SKM-1 (cell line): ENCODE results near the gene ADAMTS9.

Source experiments
- DNase-seq: peaks from one replicate; lab custom pipeline; 2025; ENCODE audit not compliant: unreplicated experiment; lab: John Stamatoyannopoulos, UW

The ADAMTS9 gene, protein sequence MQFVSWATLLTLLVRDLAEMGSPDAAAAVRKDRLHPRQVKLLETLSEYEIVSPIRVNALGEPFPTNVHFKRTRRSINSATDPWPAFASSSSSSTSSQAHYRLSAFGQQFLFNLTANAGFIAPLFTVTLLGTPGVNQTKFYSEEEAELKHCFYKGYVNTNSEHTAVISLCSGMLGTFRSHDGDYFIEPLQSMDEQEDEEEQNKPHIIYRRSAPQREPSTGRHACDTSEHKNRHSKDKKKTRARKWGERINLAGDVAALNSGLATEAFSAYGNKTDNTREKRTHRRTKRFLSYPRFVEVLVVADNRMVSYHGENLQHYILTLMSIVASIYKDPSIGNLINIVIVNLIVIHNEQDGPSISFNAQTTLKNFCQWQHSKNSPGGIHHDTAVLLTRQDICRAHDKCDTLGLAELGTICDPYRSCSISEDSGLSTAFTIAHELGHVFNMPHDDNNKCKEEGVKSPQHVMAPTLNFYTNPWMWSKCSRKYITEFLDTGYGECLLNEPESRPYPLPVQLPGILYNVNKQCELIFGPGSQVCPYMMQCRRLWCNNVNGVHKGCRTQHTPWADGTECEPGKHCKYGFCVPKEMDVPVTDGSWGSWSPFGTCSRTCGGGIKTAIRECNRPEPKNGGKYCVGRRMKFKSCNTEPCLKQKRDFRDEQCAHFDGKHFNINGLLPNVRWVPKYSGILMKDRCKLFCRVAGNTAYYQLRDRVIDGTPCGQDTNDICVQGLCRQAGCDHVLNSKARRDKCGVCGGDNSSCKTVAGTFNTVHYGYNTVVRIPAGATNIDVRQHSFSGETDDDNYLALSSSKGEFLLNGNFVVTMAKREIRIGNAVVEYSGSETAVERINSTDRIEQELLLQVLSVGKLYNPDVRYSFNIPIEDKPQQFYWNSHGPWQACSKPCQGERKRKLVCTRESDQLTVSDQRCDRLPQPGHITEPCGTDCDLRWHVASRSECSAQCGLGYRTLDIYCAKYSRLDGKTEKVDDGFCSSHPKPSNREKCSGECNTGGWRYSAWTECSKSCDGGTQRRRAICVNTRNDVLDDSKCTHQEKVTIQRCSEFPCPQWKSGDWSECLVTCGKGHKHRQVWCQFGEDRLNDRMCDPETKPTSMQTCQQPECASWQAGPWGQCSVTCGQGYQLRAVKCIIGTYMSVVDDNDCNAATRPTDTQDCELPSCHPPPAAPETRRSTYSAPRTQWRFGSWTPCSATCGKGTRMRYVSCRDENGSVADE (N-terminal part only)

DNA sequence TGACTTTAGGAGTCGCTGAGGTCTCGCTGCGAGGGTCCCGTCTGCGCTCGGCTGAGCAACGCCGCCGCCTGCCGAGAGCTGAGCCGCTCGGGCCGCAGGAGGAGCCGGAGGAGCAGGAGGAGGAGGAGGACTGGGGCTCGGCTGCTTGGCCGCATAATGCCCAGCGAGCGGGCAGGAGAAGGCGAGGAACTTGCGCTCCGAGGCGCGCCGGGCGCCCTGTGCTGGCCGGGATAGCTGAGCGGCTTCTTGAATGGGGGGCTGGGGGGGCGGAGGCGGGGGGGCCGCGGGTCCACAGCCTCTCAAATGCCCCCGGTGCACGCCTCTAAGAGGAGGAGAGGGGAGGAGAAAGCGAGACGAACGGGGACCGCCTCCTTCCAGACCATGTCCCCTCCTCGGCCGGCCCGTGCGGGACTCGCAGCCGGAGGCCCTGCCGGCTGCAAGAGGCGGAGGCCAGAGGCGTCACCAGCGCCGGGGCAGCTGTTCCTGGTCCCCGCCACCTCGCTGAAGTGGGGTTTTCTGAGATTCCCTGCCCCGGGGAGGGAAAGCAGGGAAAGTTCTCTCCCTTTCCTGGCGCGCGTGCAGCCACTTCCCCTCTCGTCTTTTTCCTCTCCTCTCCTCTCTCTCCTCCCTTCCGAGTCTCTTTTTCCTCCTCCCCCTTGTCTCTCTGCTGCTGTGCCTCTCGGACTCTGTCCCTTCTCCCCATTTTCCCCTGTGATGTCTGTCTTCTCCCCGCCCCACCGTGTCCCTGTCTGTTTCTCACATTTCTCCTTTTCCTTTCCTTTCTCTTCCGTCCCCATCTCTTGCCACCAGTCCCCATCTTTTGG, at the start of gene ADAMTS9:
ADAMTS9 (minus strand) TSS at position 220 of the 824 bp plus-strand sequence. CDS start 343 bp downstream, outside the sequence.
- no peak for DNase-seq

- no peak for DNase-seq
These were observed 44.8 kb upstream of the ADAMTS9 start for GRCh38 chr3:64732576-64732975.

DNA sequence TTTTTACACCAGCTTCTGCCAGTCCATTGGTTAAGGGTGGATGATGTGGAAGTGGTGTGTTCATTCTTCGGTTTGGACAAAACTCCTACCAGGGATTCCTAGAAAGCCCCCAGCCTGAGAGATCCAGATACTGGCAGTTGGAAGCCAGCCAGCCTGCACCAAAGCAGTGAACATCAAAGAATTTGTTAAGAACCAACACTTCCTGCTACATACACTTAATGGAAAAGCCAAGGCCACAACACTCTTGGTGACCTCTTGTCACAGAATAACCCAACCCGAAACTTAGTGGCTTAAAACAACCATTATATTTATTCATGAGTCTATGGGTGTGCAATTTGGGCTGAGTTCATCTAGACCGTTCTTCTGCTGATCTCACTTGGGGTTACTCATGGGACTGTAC, 42.9 kb upstream of the ADAMTS9 start:
- no peak for DNase-seq

DNA sequence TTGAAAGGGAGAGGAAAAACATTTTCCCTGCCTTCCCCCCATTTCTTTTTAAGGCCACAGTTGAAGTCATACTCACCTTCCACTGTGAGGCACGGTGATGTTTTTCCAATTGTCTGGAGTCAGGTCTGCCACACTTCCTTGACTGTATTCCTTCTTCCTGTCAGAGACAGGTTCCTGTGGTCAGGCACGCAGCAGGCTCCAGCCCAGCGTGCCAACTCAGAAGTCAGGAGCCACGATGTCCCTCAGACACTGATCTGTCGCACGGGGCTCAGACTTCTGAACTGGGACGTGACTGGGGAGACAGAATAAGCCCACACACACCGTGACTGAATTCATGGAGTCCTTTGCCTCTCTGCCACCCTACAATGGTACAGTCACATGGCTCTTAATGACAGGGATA, 41.2 kb upstream of the ADAMTS9 start:
- DNase-seq = no peak

- DNase-seq = no peak
These were observed 40.6 kb upstream of the ADAMTS9 start for GRCh38 chr3:64728428-64728827.

DNA sequence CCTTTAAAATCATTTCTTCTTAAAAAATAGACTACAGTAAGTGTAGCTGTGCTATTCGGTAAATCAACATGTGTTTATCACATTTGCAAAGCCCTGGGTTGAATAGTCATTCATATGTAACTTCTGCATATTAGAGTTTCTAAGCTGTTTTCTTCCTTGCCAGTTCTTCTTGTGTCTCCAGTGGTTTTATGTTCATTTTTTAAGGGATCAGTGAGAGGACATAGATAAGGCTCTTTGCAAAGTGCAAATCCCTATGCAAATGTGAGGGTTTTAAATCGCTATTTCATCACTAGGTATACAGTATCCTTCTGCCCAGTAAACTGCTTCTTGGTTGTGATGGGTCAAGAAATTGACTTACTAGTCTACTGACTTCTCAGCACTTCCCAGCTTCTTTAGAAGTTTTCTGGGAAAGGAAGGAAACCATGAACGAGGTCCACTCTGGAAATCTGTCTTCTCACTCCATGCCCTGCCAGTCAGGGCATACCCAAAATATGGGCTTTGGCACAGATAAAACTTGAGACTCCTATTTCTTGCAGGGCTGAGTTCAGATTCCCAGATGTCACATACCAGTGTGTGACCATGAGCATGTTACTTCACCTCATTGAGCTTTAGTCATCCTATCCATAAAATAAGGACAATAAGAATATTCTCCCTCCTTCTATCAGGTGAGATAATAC, 38.8 kb upstream of the ADAMTS9 start:
- no peak for DNase-seq

- no peak for DNase-seq
These were observed 31.2 kb upstream of the ADAMTS9 start for GRCh38 chr3:64718976-64719375.

- DNase-seq = no peak
These were observed 30.2 kb upstream of the ADAMTS9 start for GRCh38 chr3:64717872-64718613.

DNA sequence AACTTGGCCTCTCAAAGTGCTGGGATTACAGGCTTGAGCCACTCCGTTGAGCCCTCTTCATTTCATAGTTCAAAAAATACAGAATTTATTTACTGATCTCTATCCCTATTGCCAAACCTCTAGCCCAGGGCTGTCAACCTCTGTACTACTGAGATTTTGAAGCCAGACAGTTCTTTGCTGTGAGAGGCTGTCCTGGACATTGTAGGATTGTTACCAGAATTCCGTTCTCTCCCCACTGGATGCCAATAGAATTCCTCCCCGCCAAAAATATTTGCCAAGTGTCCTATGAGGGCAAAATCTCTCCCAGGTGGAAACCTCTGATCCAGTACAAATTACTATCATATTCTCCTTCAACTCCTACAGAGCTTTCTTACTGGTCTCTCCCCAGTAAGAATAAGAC, 29.6 kb upstream of the ADAMTS9 start:
- DNase-seq = no peak

GRCh38 chr3:64716110-64716710, 28.4 kb upstream of the ADAMTS9 start:
- DNase-seq = no peak

DNA sequence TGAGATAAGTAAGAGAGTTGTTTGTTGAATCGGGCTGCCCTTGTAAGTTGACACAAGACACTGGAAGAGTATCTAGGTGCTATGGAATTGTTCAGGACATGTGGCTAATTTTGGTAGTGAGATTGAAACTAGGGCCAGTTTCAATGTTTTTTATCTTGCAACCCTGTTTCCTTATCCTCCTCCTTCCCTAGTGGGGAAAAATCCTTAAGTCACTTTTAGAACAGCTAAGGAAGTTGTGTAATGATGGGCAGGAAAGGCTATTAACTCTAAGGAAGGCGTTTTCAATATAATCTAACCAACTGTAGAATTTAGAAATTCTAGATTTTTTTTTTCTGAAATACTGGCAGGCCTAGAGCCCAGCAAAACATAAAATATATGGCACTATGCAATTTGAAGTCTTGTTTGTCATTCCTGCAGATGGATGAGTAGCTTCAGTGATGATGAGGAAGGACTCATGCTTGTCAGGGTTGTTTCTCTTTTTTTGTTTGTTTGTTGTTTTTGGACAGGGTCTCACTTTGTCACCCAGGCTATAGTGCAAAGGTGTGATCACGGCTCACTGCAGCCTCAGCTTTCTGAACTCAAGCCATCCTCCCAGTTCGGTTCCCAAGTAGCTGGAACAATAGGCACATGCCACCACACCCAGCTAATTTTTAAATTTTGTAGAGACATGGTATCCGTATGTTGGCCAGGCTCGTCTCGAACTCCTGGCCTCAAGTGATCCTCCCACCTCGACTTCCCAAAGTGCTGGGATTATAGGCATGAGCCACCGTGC, 27.6 kb upstream of the ADAMTS9 start:
- no peak for DNase-seq

GRCh38 chr3:64708456-64708855, 20.7 kb upstream of the ADAMTS9 start:
- DNase-seq = no peak

DNA sequence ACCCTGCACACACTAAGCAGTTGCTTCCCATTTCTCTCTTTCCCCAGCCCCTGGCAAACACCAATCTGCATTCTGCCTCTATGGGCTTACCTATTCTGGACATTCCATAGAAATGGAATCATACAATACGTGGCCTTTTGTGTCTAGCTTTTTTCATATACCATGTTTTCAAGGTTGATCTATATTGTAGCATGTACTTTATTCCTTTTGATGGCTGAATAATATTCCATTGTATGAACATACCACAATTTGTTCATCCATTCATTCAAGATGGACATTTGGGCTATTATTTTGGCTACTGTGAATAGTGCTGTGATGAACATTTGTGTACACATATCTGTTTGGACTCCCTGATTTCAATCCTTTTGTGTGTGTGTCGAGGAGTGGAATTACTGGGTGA, 18.1 kb upstream of the ADAMTS9 start:
- DNase-seq = no peak

DNA sequence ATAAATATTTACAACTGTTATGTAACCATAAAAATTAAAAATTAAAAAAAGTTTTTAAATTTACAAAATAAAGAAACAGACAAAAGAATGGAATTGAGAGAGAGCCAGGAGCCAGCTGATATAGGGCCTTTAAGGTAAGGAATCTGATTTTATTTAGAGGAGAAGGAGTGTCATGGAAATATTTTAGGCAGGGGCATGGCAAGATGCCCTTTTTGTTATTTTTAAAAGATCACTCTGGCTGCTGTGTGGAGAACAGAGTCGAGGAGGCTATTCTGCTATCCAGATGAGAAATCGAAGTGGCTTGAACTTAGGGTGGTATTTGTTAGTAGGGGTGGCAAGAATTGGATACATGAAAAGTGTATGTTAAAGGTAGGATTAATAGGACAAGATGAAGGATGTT, 9.1 kb upstream of the ADAMTS9 start:
- DNase-seq = no peak

GRCh38 chr3:64694114-64694513, 6.3 kb upstream of the ADAMTS9 start:
- no peak for DNase-seq

DNA sequence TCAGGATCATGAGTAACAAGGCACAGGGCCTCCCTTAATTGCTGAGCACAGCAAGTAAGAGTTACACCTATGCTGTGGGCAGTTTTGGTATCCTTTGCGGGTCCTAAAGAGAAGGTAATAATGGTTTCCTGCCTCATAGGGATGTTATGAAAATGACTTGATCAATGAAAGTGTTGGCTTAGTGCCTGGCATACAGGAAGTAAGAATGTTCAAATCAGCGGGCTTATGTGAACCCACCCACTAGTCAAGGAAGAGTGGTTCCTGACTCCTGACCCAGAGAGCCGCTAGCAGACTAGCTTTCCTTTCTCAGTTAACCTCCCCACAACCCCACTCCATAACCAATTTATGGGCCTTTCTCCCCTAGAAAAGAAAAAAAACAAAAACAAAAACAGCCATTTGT, 5.2 kb upstream of the ADAMTS9 start:
- DNase-seq = no peak

DNA sequence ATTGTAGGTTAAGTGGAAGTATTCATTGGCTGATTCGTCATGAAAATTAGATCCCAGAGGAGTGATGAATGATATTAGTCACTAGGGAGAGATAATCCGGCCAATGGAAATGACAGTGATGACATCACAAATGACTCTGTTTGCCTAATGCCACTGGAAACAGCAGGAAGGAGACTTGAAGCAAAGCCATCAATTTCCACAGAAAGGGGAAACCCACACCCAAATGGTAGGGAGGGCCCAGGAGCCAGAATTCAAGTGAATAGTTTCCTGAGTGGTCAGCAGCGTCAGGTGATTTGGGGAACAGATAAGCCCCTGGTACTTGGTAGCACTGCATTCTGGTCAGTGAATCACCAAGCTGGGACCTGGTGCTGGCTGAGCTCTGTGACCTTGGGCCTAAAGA, 3.3 kb upstream of the ADAMTS9 start:
- DNase-seq = no peak

GRCh38 chr3:64687086-64687780, 567 bp downstream of the ADAMTS9 start:
- no peak for DNase-seq
